OCI-LY7 (cell line): ENCODE measurements around the gene MCRIP2. TPM values are rescaled to one million over a fixed set of nuclear protein-coding genes. Genes with fewer than 3 reads are reported as not detected.

Experiments
- BruUV-seq: library from RNA; stranded (reverse); fragments of 400-500 nt; replicated peaks from 2 replicates; lab custom pipeline; 2021; lab: Mats Ljungman, UMichigan
- CTCF ChIA-PET: fragments of 300-600 bp; sonication (Branson Sonifier 250); formaldehyde crosslinking; loops from one replicate; lab custom pipeline; 2022; ENCODE audit warnings: antibody characterized with exemption; ENCODE audit not compliant: unreplicated experiment; lab: Charles Lee
- POLR2A ChIA-PET: fragments of 300-600 bp; sonication (Branson Sonifier 250); formaldehyde crosslinking; loops from one replicate; lab custom pipeline; 2022; ENCODE audit warnings: antibody characterized with exemption; lab: Charles Lee
- DNase-seq: peaks from one replicate; pipeline ENCODE4 v3.0.0-alpha.2; 2015; ENCODE audit warnings: low spot score
- H2AFZ ChIP-seq: fragments of 200-600 bp; sonication (generic), shearing (Covaris generic); 2 replicates; pipeline ENCODE4 v1.6.1; 2014; ENCODE audit warnings: mild to moderate bottlenecking, antibody characterized with exemption, low read length, moderate library complexity
- H3K27ac ChIP-seq: fragments of 200-600 bp; sonication (generic); 2 replicates; pipeline ENCODE4 v1.5.1; 2014; ENCODE audit warnings: mixed run types, low read depth, mild to moderate bottlenecking, moderate library complexity, low read length, inconsistent platforms; ENCODE audit not compliant: poor library complexity, severe bottlenecking
- H3K36me3 ChIP-seq: fragments of 200-600 bp; sonication (generic); 2 replicates; pipeline ENCODE4 v1.6.1; 2014; ENCODE audit warnings: mild to moderate bottlenecking, antibody characterized with exemption, low read length, moderate library complexity, mixed read lengths; ENCODE audit not compliant: insufficient read depth
- H3K4me1 ChIP-seq: fragments of 200-600 bp; sonication (generic); 2 replicates; pipeline ENCODE4 v1.5.1; 2014; ENCODE audit warnings: mild to moderate bottlenecking, low read length; ENCODE audit not compliant: insufficient read depth, poor library complexity, severe bottlenecking
- H3K4me2 ChIP-seq: fragments of 200-600 bp; sonication (generic); 2 replicates; pipeline ENCODE4 v1.6.1; 2014; ENCODE audit warnings: mild to moderate bottlenecking, low read length
- H3K4me3 ChIP-seq: fragments of 200-600 bp; sonication (generic); 2 replicates; pipeline ENCODE4 v1.5.1; 2014; ENCODE audit warnings: mild to moderate bottlenecking, low read depth, low read length; ENCODE audit not compliant: poor library complexity, severe bottlenecking
- H3K79me2 ChIP-seq: fragments of 200-600 bp; sonication (generic); 2 replicates; pipeline ENCODE4 v1.6.1; 2016; ENCODE audit warnings: low read depth, mild to moderate bottlenecking, low read length, moderate library complexity, mixed read lengths; ENCODE audit not compliant: insufficient read depth
- H3K9me2 ChIP-seq: fragments of 200-600 bp; sonication (generic); 2 replicates; pipeline ENCODE4 v1.6.1; 2016; ENCODE audit warnings: mild to moderate bottlenecking, low read length, mixed read lengths; ENCODE audit not compliant: insufficient read depth
- H3K9me3 ChIP-seq: fragments of 200-600 bp; sonication (generic); 2 replicates; pipeline ENCODE4 v1.6.1; 2014; ENCODE audit warnings: mild to moderate bottlenecking, mixed run types, low read length, mixed read lengths
- H4K20me1 ChIP-seq: fragments of 200-600 bp; sonication (generic); 2 replicates; pipeline ENCODE4 v1.6.1; 2014; ENCODE audit warnings: mild to moderate bottlenecking, antibody characterized with exemption, low read length, moderate library complexity, mixed read lengths; ENCODE audit not compliant: insufficient read depth
- EZH2phosphoT487 ChIP-seq: fragments of 200-600 bp; sonication (generic); IDR thresholded peaks from 2 replicates; pipeline ENCODE4 v1.6.1; 2018; ENCODE audit warnings: low read depth, borderline replicate concordance, mild to moderate bottlenecking, mixed run types, antibody characterized with exemption, low read length, moderate library complexity, mixed read lengths
- intact Hi-C: fragments of 100-400 bp; cut with micrococcal nuclease; formaldehyde crosslinking; loops from one replicate; pipeline ENCODE4 v1.10.0; 2022; ENCODE audit not compliant: unreplicated experiment
- total RNA-seq, 2 experiments: library from RNA; depleted of rRNA in 1 of 2; stranded (reverse); fragments of >200 nt in 1 of 2; shearing (Covaris generic) in 1 of 2; gene quantifications; 2 replicates each; pipeline ENCODE4 v1.2.3, GENCODE V29; 2014 to 2022
- TF ChIP-seq, protein P1 (sequence below): fragments of 200-600 bp; sonication (generic); conservative IDR thresholded peaks from 2 replicates; pipeline ENCODE4 v1.5.1; 2014; ENCODE audit warnings: mild to moderate bottlenecking, antibody characterized with exemption, low read length, moderate library complexity, mixed read lengths

The MCRIP2 gene
- total RNA-seq, 2 experiments from 2014 or later, result 62.8 to 64.1 TPM

DNA sequence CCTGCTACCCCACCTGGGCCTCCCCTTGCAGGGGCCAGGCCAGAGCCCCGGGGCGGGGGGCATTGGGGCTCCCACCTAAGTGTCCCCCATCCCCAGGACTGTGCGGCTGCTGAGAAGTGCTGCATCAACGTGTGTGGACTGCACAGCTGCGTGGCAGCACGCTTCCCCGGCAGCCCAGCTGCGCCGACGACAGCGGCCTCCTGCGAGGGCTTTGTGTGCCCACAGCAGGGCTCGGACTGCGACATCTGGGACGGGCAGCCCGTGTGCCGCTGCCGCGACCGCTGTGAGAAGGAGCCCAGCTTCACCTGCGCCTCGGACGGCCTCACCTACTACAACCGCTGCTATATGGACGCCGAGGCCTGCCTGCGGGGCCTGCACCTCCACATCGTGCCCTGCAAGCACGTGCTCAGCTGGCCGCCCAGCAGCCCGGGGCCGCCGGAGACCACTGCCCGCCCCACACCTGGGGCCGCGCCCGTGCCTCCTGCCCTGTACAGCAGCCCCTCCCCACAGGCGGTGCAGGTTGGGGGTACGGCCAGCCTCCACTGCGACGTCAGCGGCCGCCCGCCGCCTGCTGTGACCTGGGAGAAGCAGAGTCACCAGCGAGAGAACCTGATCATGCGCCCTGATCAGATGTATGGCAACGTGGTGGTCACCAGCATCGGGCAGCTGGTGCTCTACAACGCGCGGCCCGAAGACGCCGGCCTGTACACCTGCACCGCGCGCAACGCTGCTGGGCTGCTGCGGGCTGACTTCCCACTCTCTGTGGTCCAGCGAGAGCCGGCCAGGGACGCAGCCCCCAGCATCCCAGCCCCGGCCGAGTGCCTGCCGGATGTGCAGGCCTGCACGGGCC, 8.9 kb upstream of the MCRIP2 start:
- no peak overlapping the region for H3K27ac ChIP-seq
- intact Hi-C loops, result no loop called here

DNA sequence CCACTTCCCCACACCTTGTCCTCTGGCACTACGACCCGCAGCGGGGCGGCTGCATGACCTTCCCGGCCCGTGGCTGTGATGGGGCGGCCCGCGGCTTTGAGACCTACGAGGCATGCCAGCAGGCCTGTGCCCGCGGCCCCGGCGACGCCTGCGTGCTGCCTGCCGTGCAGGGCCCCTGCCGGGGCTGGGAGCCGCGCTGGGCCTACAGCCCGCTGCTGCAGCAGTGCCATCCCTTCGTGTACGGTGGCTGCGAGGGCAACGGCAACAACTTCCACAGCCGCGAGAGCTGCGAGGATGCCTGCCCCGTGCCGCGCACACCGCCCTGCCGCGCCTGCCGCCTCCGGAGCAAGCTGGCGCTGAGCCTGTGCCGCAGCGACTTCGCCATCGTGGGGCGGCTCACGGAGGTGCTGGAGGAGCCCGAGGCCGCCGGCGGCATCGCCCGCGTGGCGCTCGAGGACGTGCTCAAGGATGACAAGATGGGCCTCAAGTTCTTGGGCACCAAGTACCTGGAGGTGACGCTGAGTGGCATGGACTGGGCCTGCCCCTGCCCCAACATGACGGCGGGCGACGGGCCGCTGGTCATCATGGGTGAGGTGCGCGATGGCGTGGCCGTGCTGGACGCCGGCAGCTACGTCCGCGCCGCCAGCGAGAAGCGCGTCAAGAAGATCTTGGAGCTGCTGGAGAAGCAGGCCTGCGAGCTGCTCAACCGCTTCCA, 8.1 kb upstream of the MCRIP2 start:
- Histone ChIP-seq H3K4me2 (no peak overlapping the region), H2AFZ (no peak overlapping the region), H3K36me3 (peaks cover 8% of the 10 kb centered on the region; the same call in 1 of the 2 replicates), H3K4me3 (no peak overlapping the region), H3K9me3 (no peaks in the 10 kb centered on the region), H3K79me2 (peaks cover 8% of the 10 kb centered on the region; the same call in 1 of the 2 replicates), H4K20me1 (no peaks in the 10 kb centered on the region), H3K4me1 (peaks cover 21% of the 10 kb centered on the region), H3K27ac (no peak overlapping the region), H3K9me2 (no peaks in the 10 kb centered on the region)
- no peak for TF ChIP-seq EZH2phosphoT487
- TF ChIP-seq, protein P1, sequence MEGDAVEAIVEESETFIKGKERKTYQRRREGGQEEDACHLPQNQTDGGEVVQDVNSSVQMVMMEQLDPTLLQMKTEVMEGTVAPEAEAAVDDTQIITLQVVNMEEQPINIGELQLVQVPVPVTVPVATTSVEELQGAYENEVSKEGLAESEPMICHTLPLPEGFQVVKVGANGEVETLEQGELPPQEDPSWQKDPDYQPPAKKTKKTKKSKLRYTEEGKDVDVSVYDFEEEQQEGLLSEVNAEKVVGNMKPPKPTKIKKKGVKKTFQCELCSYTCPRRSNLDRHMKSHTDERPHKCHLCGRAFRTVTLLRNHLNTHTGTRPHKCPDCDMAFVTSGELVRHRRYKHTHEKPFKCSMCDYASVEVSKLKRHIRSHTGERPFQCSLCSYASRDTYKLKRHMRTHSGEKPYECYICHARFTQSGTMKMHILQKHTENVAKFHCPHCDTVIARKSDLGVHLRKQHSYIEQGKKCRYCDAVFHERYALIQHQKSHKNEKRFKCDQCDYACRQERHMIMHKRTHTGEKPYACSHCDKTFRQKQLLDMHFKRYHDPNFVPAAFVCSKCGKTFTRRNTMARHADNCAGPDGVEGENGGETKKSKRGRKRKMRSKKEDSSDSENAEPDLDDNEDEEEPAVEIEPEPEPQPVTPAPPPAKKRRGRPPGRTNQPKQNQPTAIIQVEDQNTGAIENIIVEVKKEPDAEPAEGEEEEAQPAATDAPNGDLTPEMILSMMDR, result no peak
- intact Hi-C loops, result no loop called here
- POLR2A ChIA-PET, result no interaction called here
- BruUV-seq, result no TSS peak
- DNase-seq, result no peak
- CTCF ChIA-PET, result no interaction called here

More for the DNA sequence above, 8.9 kb upstream of the MCRIP2 start:
- CTCF ChIA-PET, result no interaction called here
- H2AFZ ChIP-seq, result no peak overlapping the region
- TF ChIP-seq, protein P1, result no peak
- no peak for TF ChIP-seq EZH2phosphoT487
- no peak for DNase-seq
- H3K4me1 ChIP-seq, result peaks cover 13% of the 10 kb centered on the region
- H3K36me3 ChIP-seq, result peaks cover 8% of the 10 kb centered on the region; the same call in 1 of the 2 replicates
- POLR2A ChIA-PET, result no interaction called here
- no peak overlapping the region for H3K4me2 ChIP-seq
- BruUV-seq, result no TSS peak
- peaks cover 8% of the 10 kb centered on the region; the same call in 1 of the 2 replicates for H3K79me2 ChIP-seq
- no peaks in the 10 kb centered on the region for H4K20me1 ChIP-seq
- H3K9me2 ChIP-seq, result no peaks in the 10 kb centered on the region
- H3K4me3 ChIP-seq, result no peak overlapping the region
- H3K9me3 ChIP-seq, result no peaks in the 10 kb centered on the region
